TTC549 (cell line): ENCODE data around the gene WDR74.

ENCODE experiments used
- FAIRE-seq: peaks from 2 replicates; lab custom pipeline; 2012; peaks lifted over from hg19 to GRCh38; lab: Jason Lieb, UNC

WDR74 gene

DNA sequence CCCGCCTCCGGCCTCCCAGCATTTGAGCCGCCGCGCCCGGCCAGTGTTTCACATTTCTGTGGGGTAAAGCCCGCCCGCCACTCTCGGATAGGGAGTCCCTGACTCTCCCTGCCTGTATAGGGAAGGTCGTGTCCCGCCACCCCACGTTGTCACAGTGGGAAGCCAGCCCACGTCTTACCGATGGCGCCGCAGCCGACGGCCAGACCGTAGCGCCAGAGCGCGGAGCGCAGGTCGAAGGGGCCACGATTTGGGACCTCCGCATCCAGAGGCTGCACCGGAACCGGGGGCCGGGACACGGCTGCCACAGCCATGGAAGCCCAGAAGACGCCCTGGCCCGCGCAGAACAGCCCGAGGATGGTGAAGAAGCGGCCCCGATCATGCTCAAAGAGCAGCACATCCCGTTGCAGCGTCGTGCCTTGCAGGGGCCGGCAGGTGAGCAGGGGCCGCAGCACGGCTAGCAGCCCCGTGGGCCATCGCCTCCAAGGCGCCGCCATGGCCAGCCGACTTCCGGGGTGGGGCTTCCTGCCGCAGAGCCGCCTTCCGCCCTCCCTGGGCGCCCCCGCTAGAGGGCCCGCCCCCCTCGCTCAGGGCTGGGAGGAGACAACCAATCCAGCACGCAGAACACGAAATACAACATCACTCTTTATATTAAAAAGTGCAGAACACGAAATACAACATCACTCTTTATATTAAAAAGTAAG lies 47.7 kb downstream of the WDR74 start, which contains the start of gene TMEM223:
TSS of gene TMEM223 (minus strand) at position 506 of the 701 bp plus-strand sequence. CDS start at position 494, 12 bp downstream.
- FAIRE-seq: no peak

DNA sequence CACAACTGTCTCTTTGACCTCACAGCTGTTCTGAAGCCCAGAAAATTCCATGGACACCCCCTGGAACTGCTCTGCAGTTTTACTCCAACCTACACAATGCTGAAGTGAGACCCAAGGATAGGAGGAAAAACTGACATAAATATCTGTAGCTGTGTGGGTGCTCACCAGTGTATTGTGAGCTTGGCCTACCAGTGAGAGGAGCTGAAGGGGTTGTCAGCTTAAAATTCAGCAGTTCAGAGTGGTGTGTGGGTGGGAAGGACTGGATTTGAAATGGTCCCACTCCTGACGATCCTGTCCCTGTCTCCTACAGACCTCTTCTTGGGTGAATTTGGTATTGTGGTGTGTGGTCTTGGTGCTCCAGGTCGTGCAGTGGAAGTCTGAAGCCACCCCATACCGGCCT lies 49.8 kb downstream of the WDR74 start:
- FAIRE-seq: no peak

DNA sequence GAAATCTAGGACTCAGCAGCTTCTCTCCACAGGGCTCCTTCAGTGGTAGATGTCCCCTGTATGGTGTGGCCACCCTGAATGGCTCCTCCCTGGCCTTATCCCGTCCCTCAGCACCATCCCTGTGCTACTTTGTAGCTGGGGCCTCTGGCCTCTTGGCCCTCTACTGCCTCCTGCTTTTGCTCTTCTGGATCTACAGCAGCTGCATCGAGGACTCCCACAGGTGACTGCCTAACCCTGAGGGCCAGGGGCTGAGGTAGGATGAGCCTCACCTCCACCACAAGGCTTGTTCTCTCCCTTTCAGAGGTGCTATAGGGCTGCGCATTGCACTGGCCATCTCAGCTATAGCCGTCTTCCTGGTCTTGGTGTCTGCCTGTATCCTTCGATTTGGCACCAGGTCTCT lies 50.4 kb downstream of the WDR74 start:
- no peak for FAIRE-seq

DNA sequence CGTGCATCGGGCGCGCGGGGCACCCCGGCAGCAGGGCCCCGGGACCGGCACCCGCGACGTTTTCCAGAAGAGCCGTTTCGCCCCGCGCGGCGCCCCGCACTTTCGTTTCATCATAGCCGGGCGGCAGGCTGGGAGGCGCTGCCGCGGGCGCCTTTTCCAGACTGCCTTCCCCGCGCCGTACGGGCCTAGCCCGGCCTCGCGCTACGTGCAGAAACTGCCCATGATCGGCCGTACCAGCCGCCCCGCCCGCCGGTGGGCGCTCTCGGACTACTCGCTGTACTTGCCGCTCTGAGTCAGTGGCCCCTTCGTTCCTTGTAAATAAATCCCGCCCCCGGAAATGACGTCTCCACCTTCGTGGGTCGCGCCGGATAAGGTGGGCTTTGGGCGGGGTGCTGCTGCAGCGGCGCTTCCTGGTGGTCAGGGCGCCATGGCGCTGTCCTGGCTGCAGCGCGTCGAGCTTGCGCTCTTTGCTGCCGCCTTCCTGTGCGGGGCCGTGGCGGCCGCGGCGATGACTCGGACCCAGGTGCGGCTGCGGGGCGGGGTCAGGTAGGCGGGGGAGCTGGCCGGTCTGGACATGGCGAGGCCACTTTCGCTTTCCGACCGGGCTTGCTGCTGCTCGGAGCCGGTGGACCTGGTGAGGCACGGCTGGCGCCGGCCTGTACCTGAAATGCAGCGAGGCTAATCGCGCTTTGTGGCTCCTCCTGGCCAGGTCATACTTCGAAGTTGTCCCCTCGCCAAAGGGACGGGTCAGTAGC lies 52.2 kb downstream of the WDR74 start, which contains the start of gene TMEM179B:
TSS of gene TMEM179B (plus strand) at position 398 of the 755 bp plus-strand sequence. CDS start at position 428, 30 bp downstream.
- FAIRE-seq: no peak

DNA sequence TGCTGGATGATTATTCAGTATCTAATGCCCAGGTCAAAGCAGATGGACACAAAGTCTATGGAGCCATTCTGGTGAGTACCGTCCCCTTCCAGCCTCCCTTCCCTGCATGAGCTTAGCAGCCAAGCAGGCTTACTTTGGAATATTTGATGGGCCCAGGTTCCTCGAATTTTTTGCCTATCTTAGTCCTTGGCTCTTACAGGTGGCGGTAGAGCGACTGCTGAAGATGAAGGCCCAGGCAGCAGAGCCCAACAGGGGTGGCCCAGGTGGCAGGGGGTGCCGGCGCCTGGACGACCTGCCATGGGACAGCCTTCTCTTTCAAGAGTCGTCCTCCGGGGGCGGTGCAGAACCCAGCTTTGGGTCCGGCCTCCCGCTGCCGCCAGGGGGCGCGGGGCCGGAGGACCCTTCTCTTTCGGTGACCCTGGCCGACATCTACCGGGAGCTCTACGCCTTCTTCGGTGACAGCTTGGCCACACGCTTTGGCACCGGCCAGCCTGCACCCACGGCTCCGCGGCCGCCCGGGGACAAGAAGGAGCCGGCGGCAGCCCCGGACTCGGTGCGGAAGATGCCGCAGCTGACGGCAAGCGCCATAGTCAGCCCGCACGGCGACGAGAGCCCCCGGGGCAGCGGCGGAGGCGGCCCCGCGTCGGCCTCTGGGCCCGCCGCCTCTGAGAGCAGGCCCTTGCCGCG lies 52.9 kb downstream of the WDR74 start:
- no peak for FAIRE-seq
